Measurements from ENCODE around the gene TMEM150B. TPM values are rescaled to one million over a fixed set of nuclear protein-coding genes. Genes with fewer than 3 reads are reported as not detected.

The TMEM150B gene
- total RNA-seq, 1 experiment from 2014 or later = not detected

DNA sequence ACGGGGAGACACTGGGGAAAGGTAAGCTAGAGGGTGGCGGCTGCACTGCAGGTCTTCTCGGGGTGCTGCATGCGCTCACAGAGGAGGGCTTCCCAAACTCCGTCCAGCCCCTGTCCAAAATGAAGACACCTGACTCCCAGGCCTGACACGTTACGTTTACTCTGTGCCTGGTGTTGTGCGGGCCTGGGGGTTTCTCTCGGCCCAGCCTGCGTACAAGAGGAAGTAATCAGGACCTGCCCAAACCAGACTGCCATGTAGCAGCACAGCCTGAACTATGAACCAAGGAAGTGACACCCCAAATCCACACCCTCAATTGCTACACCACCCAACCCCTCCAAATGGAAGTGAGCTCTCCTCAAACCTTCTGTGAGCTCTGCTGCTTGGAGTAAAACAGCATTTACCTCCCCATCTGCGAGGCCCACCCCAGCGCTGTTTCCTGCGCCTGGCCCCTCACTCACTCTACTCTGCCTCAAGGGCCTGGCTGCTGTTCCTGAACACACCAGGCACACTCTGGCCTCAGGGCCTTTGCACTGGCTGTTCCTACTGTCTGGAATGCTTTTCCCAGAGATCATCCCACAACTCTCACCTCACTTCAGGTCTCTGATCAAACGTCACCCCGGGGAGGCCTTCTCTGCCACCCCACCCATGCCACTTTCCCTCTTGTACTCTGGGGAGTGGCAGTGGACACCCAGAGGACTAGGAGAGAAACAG, 48.3 kb downstream of the TMEM150B start:
- H2AFZ ChIP-seq (ENCODE audit: low read length) = no peak overlapping the region
- H3K79me2 ChIP-seq (ENCODE audit: low read length) = peaks cover 16% of the 10 kb centered on the region
- ChIA-PET POLR2A (ENCODE audit: unreplicated experiment) (no interaction called here), CTCF (no interaction called here)
- no peak overlapping the region for H3K27ac ChIP-seq (ENCODE audit: low read length)
- no peaks in the 10 kb centered on the region for H3K9me3 ChIP-seq (ENCODE audit: low read length)
- DNase-seq (no peak), ATAC-seq (no peak)
- H3K4me2 ChIP-seq (ENCODE audit: low read length) = no peak overlapping the region
- no peak overlapping the region for H3K9ac ChIP-seq (ENCODE audit: low read length)
- no TSS peak for BruUV-seq (replicated peaks)
- no peaks in the 10 kb centered on the region for H3K27me3 ChIP-seq (ENCODE audit: low read length)
- peaks cover 7% of the 10 kb centered on the region for H3F3A ChIP-seq (ENCODE audit: low read length, unreplicated experiment)
- H3K36me3 ChIP-seq (ENCODE audit: low read depth, low read length) = peaks cover 22% of the 10 kb centered on the region
- H3K9me2 ChIP-seq (replicated peaks; ENCODE audit: low read length) = no peaks in the 10 kb centered on the region
- TF ChIP-seq EZH2 (IDR thresholded peaks at IDR 0.05; ENCODE audit: low read length, unreplicated experiment) = no peak
- TF ChIP-seq, protein P1, sequence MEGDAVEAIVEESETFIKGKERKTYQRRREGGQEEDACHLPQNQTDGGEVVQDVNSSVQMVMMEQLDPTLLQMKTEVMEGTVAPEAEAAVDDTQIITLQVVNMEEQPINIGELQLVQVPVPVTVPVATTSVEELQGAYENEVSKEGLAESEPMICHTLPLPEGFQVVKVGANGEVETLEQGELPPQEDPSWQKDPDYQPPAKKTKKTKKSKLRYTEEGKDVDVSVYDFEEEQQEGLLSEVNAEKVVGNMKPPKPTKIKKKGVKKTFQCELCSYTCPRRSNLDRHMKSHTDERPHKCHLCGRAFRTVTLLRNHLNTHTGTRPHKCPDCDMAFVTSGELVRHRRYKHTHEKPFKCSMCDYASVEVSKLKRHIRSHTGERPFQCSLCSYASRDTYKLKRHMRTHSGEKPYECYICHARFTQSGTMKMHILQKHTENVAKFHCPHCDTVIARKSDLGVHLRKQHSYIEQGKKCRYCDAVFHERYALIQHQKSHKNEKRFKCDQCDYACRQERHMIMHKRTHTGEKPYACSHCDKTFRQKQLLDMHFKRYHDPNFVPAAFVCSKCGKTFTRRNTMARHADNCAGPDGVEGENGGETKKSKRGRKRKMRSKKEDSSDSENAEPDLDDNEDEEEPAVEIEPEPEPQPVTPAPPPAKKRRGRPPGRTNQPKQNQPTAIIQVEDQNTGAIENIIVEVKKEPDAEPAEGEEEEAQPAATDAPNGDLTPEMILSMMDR (conservative IDR thresholded peaks at IDR 0.05; ENCODE audit: low read depth, low read length) = no peak
- H4K20me1 ChIP-seq (ENCODE audit: low read length) = no peaks in the 10 kb centered on the region
- no peak overlapping the region for H3K4me3 ChIP-seq (ENCODE audit: low read length)
- intact Hi-C loops (cut with micrococcal nuclease) = no loop called here
- peaks cover 10% of the 10 kb centered on the region; the same call in 1 of the 2 replicates for H3K4me1 ChIP-seq (ENCODE audit: insufficient read depth, low read length)

DNA sequence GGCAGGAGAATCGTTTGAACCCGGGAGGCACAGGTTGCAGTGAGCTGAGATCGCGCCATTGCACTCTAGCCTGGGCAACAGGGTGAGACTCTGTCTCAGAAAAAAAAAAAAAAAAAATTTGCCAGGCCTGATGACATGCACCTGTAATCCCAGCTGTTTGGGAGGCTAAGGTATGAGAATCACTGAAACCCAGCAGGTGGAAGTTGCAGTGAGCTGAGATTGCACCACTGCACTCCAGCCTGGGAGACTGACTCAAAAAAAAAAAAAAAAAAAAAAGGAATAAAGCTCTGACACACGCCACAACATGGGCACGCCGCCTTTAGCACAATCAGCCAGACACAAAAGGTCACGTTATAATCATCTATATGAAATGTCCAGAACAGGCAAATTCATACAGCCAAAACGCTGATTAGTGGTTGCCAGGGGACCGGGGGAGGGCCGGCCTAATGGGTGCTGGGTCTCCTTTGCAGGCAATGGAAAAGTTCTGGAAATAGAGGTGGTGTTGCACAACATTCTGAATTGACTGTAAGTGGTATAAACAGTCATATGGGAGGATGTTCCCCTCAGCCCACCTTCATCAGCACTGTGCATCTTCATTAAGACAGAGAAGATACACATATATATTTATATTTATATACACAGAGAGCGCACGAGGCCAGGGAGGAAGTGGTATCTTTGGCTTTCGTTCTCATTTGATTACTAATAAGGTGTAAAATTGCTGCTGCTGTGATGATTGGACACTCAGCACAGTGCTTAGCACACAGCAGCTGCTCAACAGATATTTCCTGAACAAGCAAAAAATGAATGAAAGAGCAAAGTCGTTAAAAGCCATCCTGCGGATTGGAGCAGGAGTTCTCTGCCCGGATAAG, 49.1 kb downstream of the TMEM150B start:
- no peak overlapping the region for H2AFZ ChIP-seq (ENCODE audit: low read length)
- no peaks in the 10 kb centered on the region for H3K27me3 ChIP-seq (ENCODE audit: low read length)
- no TSS peak for BruUV-seq (replicated peaks)
- DNase-seq (no peak), ATAC-seq (no peak)
- no peak overlapping the region for H3K4me2 ChIP-seq (ENCODE audit: low read length)
- TF ChIP-seq, protein P1 (conservative IDR thresholded peaks at IDR 0.05; ENCODE audit: low read depth, low read length) = no peak
- TF ChIP-seq EZH2 (IDR thresholded peaks at IDR 0.05; ENCODE audit: low read length, unreplicated experiment) = no peak
- ChIA-PET CTCF (no interaction called here), POLR2A (ENCODE audit: unreplicated experiment) (no interaction called here)
- intact Hi-C loops (cut with micrococcal nuclease) = no loop called here
- peaks cover 7% of the 10 kb centered on the region for H3F3A ChIP-seq (ENCODE audit: low read length, unreplicated experiment)
- no peaks in the 10 kb centered on the region for H3K9me3 ChIP-seq (ENCODE audit: low read length)
- no peak overlapping the region for H3K9ac ChIP-seq (ENCODE audit: low read length)
- no peak overlapping the region for H3K27ac ChIP-seq (ENCODE audit: low read length)
- peaks cover 16% of the 10 kb centered on the region for H3K79me2 ChIP-seq (ENCODE audit: low read length)
- no peak overlapping the region for H3K4me3 ChIP-seq (ENCODE audit: low read length)
- H3K36me3 ChIP-seq (ENCODE audit: low read depth, low read length) = peaks cover 22% of the 10 kb centered on the region
- peaks cover 10% of the 10 kb centered on the region; the same call in 1 of the 2 replicates for H3K4me1 ChIP-seq (ENCODE audit: insufficient read depth, low read length)
- H4K20me1 ChIP-seq (ENCODE audit: low read length) = no peaks in the 10 kb centered on the region
- no peaks in the 10 kb centered on the region for H3K9me2 ChIP-seq (replicated peaks; ENCODE audit: low read length)

Data from PC-3 (cell line).